CD14-positive monocyte (primary cell): ENCODE data around the gene CD300A. TPM values are rescaled to one million over a fixed set of nuclear protein-coding genes. Genes with fewer than 3 reads are reported as not detected.
A peak's percentile ranks its signal among the peaks of the same experiment; 100 is the strongest.

ENCODE experiments used
- DNase-seq, 3 donors: peaks; one replicate each; pipeline ENCODE4 v3.0.0-alpha.2; 2011 to 2022
- H2AFZ ChIP-seq: 2 replicates; pipeline ENCODE4 v1.6.0; 2012; ENCODE audit warnings: mild to moderate bottlenecking, low read depth, low read length, inconsistent platforms; ENCODE audit not compliant: insufficient read depth, poor library complexity, severe bottlenecking
- H3K27ac ChIP-seq, 2 donors: 1 replicate in 1 of 2; 2 replicates in 1 of 2; pipeline ENCODE4 v1.5.1; 2012 to 2013; ENCODE audit warnings: low read length in 2 of 2, control low read depth in 1 of 2, inconsistent platforms in 1 of 2, low read depth in 1 of 2, mild to moderate bottlenecking in 1 of 2
- H3K27me3 ChIP-seq, 2 donors: one replicate each; pipeline versions ENCODE4 v1.6.0 to v1.6.1; 2011 to 2013; ENCODE audit warnings: low read length in 2 of 2; ENCODE audit not compliant: control insufficient read depth in 2 of 2, insufficient read depth in 2 of 2
- H3K36me3 ChIP-seq, 2 donors: replicated peaks in 1 of 2; 1 replicate in 1 of 2; 2 replicates in 1 of 2; pipeline versions ENCODE4 v1.5.1 to v1.6.1; 2012 to 2013; ENCODE audit warnings: low read length in 2 of 2, control low read depth in 1 of 2, inconsistent platforms in 1 of 2, mild to moderate bottlenecking in 1 of 2; ENCODE audit not compliant: insufficient read depth in 2 of 2, control insufficient read depth in 1 of 2
- H3K4me1 ChIP-seq, 2 donors: 1 replicate in 1 of 2; 2 replicates in 1 of 2; pipeline versions ENCODE4 v1.5.1 to v1.6.1; 2012 to 2013; ENCODE audit warnings: low read length in 2 of 2, control low read depth in 1 of 2, inconsistent platforms in 1 of 2, mild to moderate bottlenecking in 1 of 2, moderate library complexity in 1 of 2; ENCODE audit not compliant: insufficient read depth in 2 of 2, control insufficient read depth in 1 of 2
- H3K4me2 ChIP-seq: replicated peaks from 2 replicates; pipeline ENCODE3; 2012; ENCODE audit warnings: low read length, moderate library complexity, mild to moderate bottlenecking; ENCODE audit not compliant: poor library complexity, severe bottlenecking; ENCODE audit errors: extremely low read depth
- H3K4me3 ChIP-seq, 3 experiments: fragments of 200-600 bp in 1 of 3; sonication (generic) in 1 of 3; replicated peaks in 1 of 3; 1 replicate in 2 of 3; 2 replicates in 1 of 3; pipeline ENCODE4 v1.5.1; 2011 to 2013; ENCODE audit warnings: low read length in 3 of 3, mild to moderate bottlenecking in 3 of 3, control low read depth in 2 of 3, low read depth in 2 of 3, inconsistent platforms in 1 of 3, moderate library complexity in 1 of 3
- H3K79me2 ChIP-seq: 2 replicates; pipeline ENCODE4 v1.6.0; 2012; ENCODE audit warnings: mild to moderate bottlenecking, control low read depth, inconsistent platforms, low read length, moderate library complexity; ENCODE audit not compliant: insufficient read depth
- H3K9ac ChIP-seq: 2 replicates; pipeline ENCODE4 v1.6.0; 2017; ENCODE audit warnings: low read length, mild to moderate bottlenecking; ENCODE audit not compliant: insufficient read depth, poor library complexity, severe bottlenecking
- H3K9me3 ChIP-seq, 2 donors: replicated peaks in 1 of 2; 1 replicate in 1 of 2; 2 replicates in 1 of 2; pipeline versions ENCODE4 v1.5.1 to v1.6.1; 2012 to 2013; ENCODE audit warnings: low read length in 2 of 2, control low read depth in 1 of 2; ENCODE audit not compliant: control insufficient read depth in 1 of 2, insufficient read depth in 1 of 2
- H4K20me1 ChIP-seq: 2 replicates; pipeline ENCODE4 v1.6.0; 2012; ENCODE audit warnings: mild to moderate bottlenecking, low read length, control low read depth, moderate library complexity; ENCODE audit not compliant: insufficient read depth
- H3K27ac Mint-ChIP-seq, 7 donors: one replicate each; pipeline ENCODE4 v1.8.0; 2020; ENCODE audit warnings: mild to moderate bottlenecking in 7 of 7, mixed read lengths in 7 of 7, moderate library complexity in 6 of 7, inconsistent platforms in 2 of 7
- H3K27me3 Mint-ChIP-seq, 3 donors: one replicate each; pipeline ENCODE4 v1.8.0; 2021 to 2022; ENCODE audit warnings: low read depth in 3 of 3, mild to moderate bottlenecking in 3 of 3, mixed read lengths in 3 of 3, moderate library complexity in 3 of 3, inconsistent platforms in 1 of 3
- H3K36me3 Mint-ChIP-seq, 2 donors: one replicate each; pipeline ENCODE4 v1.8.0; 2020; ENCODE audit warnings: mixed read lengths in 2 of 2, inconsistent platforms in 1 of 2, mild to moderate bottlenecking in 1 of 2
- H3K4me1 Mint-ChIP-seq: one replicate; pipeline ENCODE4 v1.8.0; 2020; ENCODE audit warnings: mild to moderate bottlenecking, mixed read lengths
- H3K4me3 Mint-ChIP-seq, 2 donors: one replicate each; pipeline ENCODE4 v1.8.0; 2020; ENCODE audit warnings: mild to moderate bottlenecking in 2 of 2, mixed read lengths in 2 of 2, moderate library complexity in 1 of 2
- H3K9me3 Mint-ChIP-seq, 7 donors: one replicate each; pipeline ENCODE4 v1.8.0; 2020 to 2022; ENCODE audit warnings: mixed read lengths in 7 of 7, mild to moderate bottlenecking in 6 of 7, moderate library complexity in 6 of 7, inconsistent platforms in 2 of 7
- CTCF ChIP-seq: fragments of 200-600 bp; IDR thresholded peaks from one replicate; pipeline ENCODE4 v1.8.0; 2022; ENCODE audit warnings: antibody characterized with exemption, mild to moderate bottlenecking
- WGBS: methylation state at CpG from one replicate; pipeline ENCODE4 v1.1.5; 2013; ENCODE audit warnings: missing lambda C conversion rate; ENCODE audit not compliant: insufficient coverage; 5-methylcytosine and 5-hydroxymethylcytosine counted together
- intact Hi-C, 2 donors: fragments of 100-400 bp; cut with micrococcal nuclease; formaldehyde crosslinking; loops; one replicate each; pipeline versions ENCODE4 v1.15.0 to v1.15.1; 2023
- polyA plus RNA-seq, 3 donors: library from polyadenylated mRNA; depleted of rRNA in 1 of 3; unstranded in 2 of 3; stranded (reverse) in 1 of 3; fragments of 300-500 nt in 2 of 3; fragments of >200 nt in 1 of 3; fragmentation: Illumina TruSeq in 2 of 3; gene quantifications; 1 replicate in 2 of 3; 2 replicates in 1 of 3; pipeline ENCODE4 v1.2.3, GENCODE V29; 2012 to 2021

Gene CD300A
- polyA plus RNA-seq, 3 donors = 173 to 222 (median 212) TPM

GRCh38 chr17:74529243-74529642 is 62.8 kb downstream of the CD300A start:
- peaks cover 92% of the 10 kb centered on the region for H3K4me1 Mint-ChIP-seq
- H3K9me3 Mint-ChIP-seq = peaks cover 0 to 2% (median 0%) of the 10 kb centered on the region in 7 donors
- peak overlapping the region; percentile 84 to 94 for H3K4me3 Mint-ChIP-seq
- Histone ChIP-seq H3K27me3 (no peaks in the 10 kb centered on the region), H3K79me2 (peaks cover 94% of the 10 kb centered on the region), H3K4me2 (peak overlapping the region; percentile 84), H3K27ac (peak overlapping the region; percentile 93 to 98), H3K9ac (peak overlapping the region; percentile 68), H2AFZ (no peak overlapping the region), H4K20me1 (peaks cover 4% of the 10 kb centered on the region), H3K4me3 (peak overlapping the region; percentile 42 to 94 (median 70)), H3K9me3 (no peaks in the 10 kb centered on the region), H3K4me1 (peaks cover 96 to 98% of the 10 kb centered on the region in 2 donors), H3K36me3 (peaks cover 24 to 38% of the 10 kb centered on the region in 2 donors)
- peaks cover 49 to 57% of the 10 kb centered on the region in 2 donors for H3K36me3 Mint-ChIP-seq
- H3K27ac Mint-ChIP-seq = peak overlapping the region; percentile 97 to 100 (median 98)
- WGBS = 71% methylated on average over 1 of the region's 5 CpGs
- intact Hi-C loops = no loop called here
- peaks cover 0 to 3% (median 0%) of the 10 kb centered on the region in 3 donors for H3K27me3 Mint-ChIP-seq
- DNase-seq = no peak
- no peak for TF ChIP-seq CTCF

GRCh38 chr17:74530831-74531150 is 64.4 kb downstream of the CD300A start:
- H3K4me1 ChIP-seq = peaks cover 84% of the 10 kb centered on the region in 2 donors
- peak overlapping the region; percentile 68 for H3K9ac ChIP-seq
- peaks cover 45 to 56% of the 10 kb centered on the region in 2 donors for H3K36me3 Mint-ChIP-seq
- H3K27me3 Mint-ChIP-seq = peaks cover 0 to 3% (median 0%) of the 10 kb centered on the region in 3 donors
- H3K4me1 Mint-ChIP-seq = peaks cover 79% of the 10 kb centered on the region
- no peak overlapping the region for H2AFZ ChIP-seq
- peak overlapping the region; percentile 84 for H3K4me2 ChIP-seq
- no peaks in the 10 kb centered on the region for H3K27me3 ChIP-seq
- peaks cover 13% of the 10 kb centered on the region for H4K20me1 ChIP-seq
- no peak for TF ChIP-seq CTCF
- H3K79me2 ChIP-seq = peaks cover 83% of the 10 kb centered on the region
- intact Hi-C loops = loop anchor here (5.0 kb wide), 3 partner anchors 38 to 112 kb away; partner anchors contain the start of gene CD300E (in 1 of the 2)
- H3K4me3 ChIP-seq = peak overlapping the region; percentile 42 to 94 (median 70)
- WGBS = 100% methylated on average over 2 of the region's 5 CpGs
- H3K27ac ChIP-seq = peak overlapping the region; percentile 93 to 98
- H3K27ac Mint-ChIP-seq = peak overlapping the region; percentile 97 to 100 (median 98)
- no peaks in the 10 kb centered on the region for H3K9me3 ChIP-seq
- peak overlapping the region; percentile 84 to 94 for H3K4me3 Mint-ChIP-seq
- H3K9me3 Mint-ChIP-seq = peaks cover 0 to 2% (median 0%) of the 10 kb centered on the region in 7 donors
- DNase-seq = no peak
- H3K36me3 ChIP-seq = peaks cover 22 to 32% of the 10 kb centered on the region in 2 donors
